NCI-H146 (cell line): ENCODE measurements around the gene CACNA2D4.

ENCODE experiments used
- DNase-seq: peaks from one replicate; lab custom pipeline; 2025; lab: John Stamatoyannopoulos, UW

Gene CACNA2D4

GRCh38 chr12:1934831-1935230, 16.4 kb upstream of the CACNA2D4 start:
- no peak for DNase-seq

- DNase-seq: no peak
Measured at GRCh38 chr12:1934068-1934467, 15.6 kb upstream of the CACNA2D4 start.

GRCh38 chr12:1933342-1934051, 15.0 kb upstream of the CACNA2D4 start:
- DNase-seq: no peak

- DNase-seq: no peak
Measured at GRCh38 chr12:1932264-1932777, 13.9 kb upstream of the CACNA2D4 start.

GRCh38 chr12:1931642-1932041, 13.2 kb upstream of the CACNA2D4 start:
- no peak for DNase-seq

GRCh38 chr12:1930803-1931597, 12.5 kb upstream of the CACNA2D4 start:
- no peak for DNase-seq

GRCh38 chr12:1929985-1930802, 11.7 kb upstream of the CACNA2D4 start:
- DNase-seq: no peak

GRCh38 chr12:1929241-1929984, 11.0 kb upstream of the CACNA2D4 start:
- DNase-seq: no peak

GRCh38 chr12:1928439-1929121, 10.1 kb upstream of the CACNA2D4 start:
- no peak for DNase-seq

GRCh38 chr12:1927751-1928351, 9.4 kb upstream of the CACNA2D4 start:
- DNase-seq: no peak

GRCh38 chr12:1927051-1927680, 8.7 kb upstream of the CACNA2D4 start:
- no peak for DNase-seq

- no peak for DNase-seq
Measured at GRCh38 chr12:1926251-1926657, 7.8 kb upstream of the CACNA2D4 start.

GRCh38 chr12:1925684-1926006, 7.2 kb upstream of the CACNA2D4 start:
- no peak for DNase-seq

GRCh38 chr12:1924996-1925683, 6.7 kb upstream of the CACNA2D4 start:
- DNase-seq: no peak

- DNase-seq: no peak
Measured at GRCh38 chr12:1922985-1923384, 4.5 kb upstream of the CACNA2D4 start.

GRCh38 chr12:1922075-1922709, 3.7 kb upstream of the CACNA2D4 start:
- DNase-seq: peak; percentile 23

GRCh38 chr12:1920971-1921370, 2.5 kb upstream of the CACNA2D4 start:
- no peak for DNase-seq

- DNase-seq: no peak
Measured at GRCh38 chr12:1920436-1920835, 2.0 kb upstream of the CACNA2D4 start.

- DNase-seq: no peak
Measured at GRCh38 chr12:1919763-1920162, 1.3 kb upstream of the CACNA2D4 start.
